ENCODE data around the gene CXCL17.
A peak's percentile ranks its signal among the peaks of the same experiment; 100 is the strongest.

CXCL17 gene

GRCh38 chr19:42424712-42425131 lies 18.0 kb downstream of the CXCL17 start:
- no peak for DNase-seq (ENCODE audit: low read depth, low spot score)

GRCh38 chr19:42424345-42424707 lies 18.4 kb downstream of the CXCL17 start:
- no peak for DNase-seq (ENCODE audit: low read depth, low spot score)

- peak; percentile 74 for DNase-seq (ENCODE audit: low read depth, low spot score)
These were observed 19.0 kb downstream of the CXCL17 start for GRCh38 chr19:42423462-42424344.

GRCh38 chr19:42422901-42423461 lies 19.8 kb downstream of the CXCL17 start:
- DNase-seq (ENCODE audit: low read depth, low spot score) = no peak

GRCh38 chr19:42422092-42422900 lies 20.4 kb downstream of the CXCL17 start:
- DNase-seq (ENCODE audit: low read depth, low spot score) = no peak

GRCh38 chr19:42421591-42422031 lies 21.1 kb downstream of the CXCL17 start:
- DNase-seq (ENCODE audit: low read depth, low spot score) = no peak

- no peak for DNase-seq (ENCODE audit: low read depth, low spot score)
These were observed 21.6 kb downstream of the CXCL17 start for GRCh38 chr19:42421101-42421500.

- DNase-seq (ENCODE audit: low read depth, low spot score) = no peak
These were observed 22.6 kb downstream of the CXCL17 start for GRCh38 chr19:42420055-42420544.

- no peak for DNase-seq (ENCODE audit: low read depth, low spot score)
These were observed 23.4 kb downstream of the CXCL17 start for GRCh38 chr19:42419309-42419708.

- no peak for DNase-seq (ENCODE audit: low read depth, low spot score)
These were observed 30.1 kb downstream of the CXCL17 start for GRCh38 chr19:42412661-42413076.

- no peak for DNase-seq (ENCODE audit: low read depth, low spot score)
These were observed 30.5 kb downstream of the CXCL17 start for GRCh38 chr19:42412227-42412626.

- no peak for DNase-seq (ENCODE audit: low read depth, low spot score)
These were observed 31.1 kb downstream of the CXCL17 start for GRCh38 chr19:42411581-42412178.

- DNase-seq (ENCODE audit: low read depth, low spot score) = no peak
These were observed 32.4 kb downstream of the CXCL17 start for GRCh38 chr19:42410371-42410770.

- DNase-seq (ENCODE audit: low read depth, low spot score) = no peak
These were observed 33.3 kb downstream of the CXCL17 start for GRCh38 chr19:42409477-42409876.

- DNase-seq (ENCODE audit: low read depth, low spot score) = no peak
These were observed 35.0 kb downstream of the CXCL17 start for GRCh38 chr19:42407816-42408175.

- DNase-seq (ENCODE audit: low read depth, low spot score) = no peak
These were observed 35.5 kb downstream of the CXCL17 start for GRCh38 chr19:42407085-42407815.

- DNase-seq (ENCODE audit: low read depth, low spot score) = no peak
These were observed 36.6 kb downstream of the CXCL17 start for GRCh38 chr19:42406111-42406510.

GRCh38 chr19:42403586-42403985 lies 39.2 kb downstream of the CXCL17 start:
- no peak for DNase-seq (ENCODE audit: low read depth, low spot score)

- DNase-seq (ENCODE audit: low read depth, low spot score) = no peak
These were observed 40.2 kb downstream of the CXCL17 start for GRCh38 chr19:42402376-42403116.
